ENCODE results near the gene KLF7. TPM values are rescaled to one million over a fixed set of nuclear protein-coding genes. Genes with fewer than 3 reads are reported as not detected.
A peak's percentile ranks its signal among the peaks of the same experiment; 100 is the strongest.

Gene KLF7
- 25.6 TPM for total RNA-seq (2013)
- polyA plus RNA-seq, result 10 to 100 TPM in 2 of 3 donors, 1 to 10 TPM in 1; 9.4 to 40.7 (median 10.3) TPM
- polyA minus RNA-seq, result 26.0 and 53.3 TPM in 2 replicates
- total RNA-seq, result 12.5 to 127 (median 73.6) reads per million in 11 experiments

- Histone ChIP-seq H3K27me3 (ENCODE audit: control insufficient read depth in 2 of 2, insufficient read depth in 2 of 2, low read length in 2 of 2) (no peaks in the 10 kb centered on the region), H3K36me3 (replicated peaks in 1 of 2; ENCODE audit: control insufficient read depth in 1 of 2, insufficient read depth in 2 of 2, low read length in 2 of 2) (peaks cover 0 to 9% of the 10 kb centered on the region in 2 donors), H3K4me1 (ENCODE audit: control insufficient read depth in 1 of 2, insufficient read depth in 2 of 2, low read length in 2 of 2) (peaks cover 43 to 51% of the 10 kb centered on the region in 2 donors), H4K20me1 (ENCODE audit: insufficient read depth, low read length) (peaks cover 34% of the 10 kb centered on the region), H3K4me2 (replicated peaks; ENCODE audit: extremely low read depth, low read length, poor library complexity, severe bottlenecking) (peak within 1 kb of the TSS; percentile 85), H3K9ac (ENCODE audit: insufficient read depth, low read length, poor library complexity, severe bottlenecking) (peak within 1 kb of the TSS; percentile 98), H2AFZ (ENCODE audit: insufficient read depth, low read depth, low read length, poor library complexity, severe bottlenecking) (peak within 1 kb of the TSS; percentile 55), H3K4me3 (replicated peaks in 1 of 3; ENCODE audit: low read depth in 2 of 3, low read length in 3 of 3) (peak within 1 kb of the TSS; percentile 45 to 91 (median 80)), H3K27ac (ENCODE audit: low read depth in 1 of 2, low read length in 2 of 2) (peak within 1 kb of the TSS; percentile 92 to 96), H3K79me2 (ENCODE audit: insufficient read depth, low read length) (peaks cover 57% of the 10 kb centered on the region), H3K9me3 (replicated peaks in 1 of 2; ENCODE audit: control insufficient read depth in 1 of 2, insufficient read depth in 1 of 2, low read length in 2 of 2) (no peaks in the 10 kb centered on the region)
- TF ChIP-seq CTCF (IDR thresholded peaks at IDR 0.05), result no peak
- intact Hi-C loops (cut with micrococcal nuclease), result loop anchor here (2.0 to 10.0 kb wide), 5 partner anchors 23 to 339 kb away; no protein-coding TSS in a partner anchor
- DNase-seq, result peak in 2 of 3 donors; percentile 21 to 46
- peak within 1 kb of the TSS; percentile 99 to 100 (median 100) for H3K27ac Mint-ChIP-seq
- H3K4me1 Mint-ChIP-seq, result peaks cover 48% of the 10 kb centered on the region
- H3K36me3 Mint-ChIP-seq, result peaks cover 14 to 22% of the 10 kb centered on the region in 2 donors
- peaks cover 0 to 2% (median 1%) of the 10 kb centered on the region in 3 donors for H3K27me3 Mint-ChIP-seq (ENCODE audit: low read depth in 3 of 3)
- H3K9me3 Mint-ChIP-seq, result peaks cover 0 to 3% (median 0%) of the 10 kb centered on the region in 7 donors
- peak within 1 kb of the TSS; percentile 97 for H3K4me3 Mint-ChIP-seq
- 0% methylated on average over 11 of the region's 36 CpGs for WGBS (ENCODE audit: insufficient coverage)
Measured at GRCh38 chr2:207165121-207166038, at the start of gene KLF7. Gene KLF7 (minus strand): TSS chr2:207165948. CDS start chr2:207165568, 380 bp downstream.

GRCh38 chr2:207215308-207215707 lies 49.6 kb upstream of the KLF7 start:
- no peaks in the 10 kb centered on the region for H3K79me2 ChIP-seq (ENCODE audit: insufficient read depth, low read length)
- Mint-ChIP-seq H3K27ac (no peak overlapping the region), H3K9me3 (peaks cover 0 to 4% (median 0%) of the 10 kb centered on the region in 7 donors), H3K4me3 (peak overlapping the region in 1 of 2 donors; percentile 13), H3K4me1 (no peaks in the 10 kb centered on the region), H3K36me3 (no peaks in the 10 kb centered on the region), H3K27me3 (ENCODE audit: low read depth in 3 of 3) (peaks cover 4 to 6% (median 5%) of the 10 kb centered on the region in 3 donors)
- no CpG with 5 or more reads among the region's 2 CpGs for WGBS (ENCODE audit: insufficient coverage)
- H4K20me1 ChIP-seq (ENCODE audit: insufficient read depth, low read length), result no peaks in the 10 kb centered on the region
- no peak for TF ChIP-seq CTCF (IDR thresholded peaks at IDR 0.05)
- H3K4me2 ChIP-seq (replicated peaks; ENCODE audit: extremely low read depth, low read length, poor library complexity, severe bottlenecking), result no peak overlapping the region
- H3K4me1 ChIP-seq (ENCODE audit: control insufficient read depth in 1 of 2, insufficient read depth in 2 of 2, low read length in 2 of 2), result no peaks in the 10 kb centered on the region
- no peak overlapping the region for H3K27ac ChIP-seq (ENCODE audit: low read depth in 1 of 2, low read length in 2 of 2)
- intact Hi-C loops (cut with micrococcal nuclease), result no loop called here
- H3K9me3 ChIP-seq (replicated peaks in 1 of 2; ENCODE audit: control insufficient read depth in 1 of 2, insufficient read depth in 1 of 2, low read length in 2 of 2), result no peaks in the 10 kb centered on the region
- no peak for DNase-seq
- no peak overlapping the region for H2AFZ ChIP-seq (ENCODE audit: insufficient read depth, low read depth, low read length, poor library complexity, severe bottlenecking)
- no peaks in the 10 kb centered on the region for H3K36me3 ChIP-seq (replicated peaks in 1 of 2; ENCODE audit: control insufficient read depth in 1 of 2, insufficient read depth in 2 of 2, low read length in 2 of 2)
- H3K9ac ChIP-seq (ENCODE audit: insufficient read depth, low read length, poor library complexity, severe bottlenecking), result no peak overlapping the region
- peaks cover 0 to 3% of the 10 kb centered on the region in 2 donors for H3K27me3 ChIP-seq (ENCODE audit: control insufficient read depth in 2 of 2, insufficient read depth in 2 of 2, low read length in 2 of 2)
- no peak overlapping the region for H3K4me3 ChIP-seq (replicated peaks in 1 of 3; ENCODE audit: low read depth in 2 of 3, low read length in 3 of 3)

Measured in CD14-positive monocyte (primary cell).